ENCODE results near the gene MPPED1.

Gene MPPED1

DNA sequence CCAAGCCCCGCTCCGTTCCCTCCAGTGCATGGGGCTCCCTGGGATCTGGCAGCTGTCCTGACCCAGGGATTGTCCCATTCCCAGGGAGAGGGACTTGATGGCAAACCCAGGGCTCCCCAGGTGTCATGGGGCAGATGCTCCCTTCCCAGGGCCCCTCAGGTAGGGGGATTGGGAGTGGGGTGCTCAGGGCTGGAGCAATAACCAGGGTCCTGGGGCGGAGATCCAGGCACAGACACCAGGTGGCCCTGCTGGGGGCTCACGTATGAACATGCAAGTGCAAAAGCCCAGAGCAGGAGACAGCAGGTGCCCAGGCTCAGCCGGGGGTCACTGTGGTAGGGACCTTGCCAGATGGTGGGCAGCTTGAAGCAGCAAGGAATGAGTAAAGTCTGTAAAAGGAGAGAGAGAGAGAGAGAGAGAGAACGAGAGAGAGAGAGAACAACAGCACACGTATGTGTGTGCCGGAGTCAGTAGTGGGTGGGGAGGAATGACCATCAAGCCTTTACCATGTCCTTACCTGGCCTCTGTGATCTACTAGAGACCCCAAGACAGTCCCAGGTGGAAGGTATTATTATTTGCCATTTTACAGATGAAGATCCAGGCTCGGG lies 19.3 kb upstream of the MPPED1 start:
- DNase-seq (ENCODE audit: low read depth in 3 of 3, low spot score in 1 of 3), result no peak

DNA sequence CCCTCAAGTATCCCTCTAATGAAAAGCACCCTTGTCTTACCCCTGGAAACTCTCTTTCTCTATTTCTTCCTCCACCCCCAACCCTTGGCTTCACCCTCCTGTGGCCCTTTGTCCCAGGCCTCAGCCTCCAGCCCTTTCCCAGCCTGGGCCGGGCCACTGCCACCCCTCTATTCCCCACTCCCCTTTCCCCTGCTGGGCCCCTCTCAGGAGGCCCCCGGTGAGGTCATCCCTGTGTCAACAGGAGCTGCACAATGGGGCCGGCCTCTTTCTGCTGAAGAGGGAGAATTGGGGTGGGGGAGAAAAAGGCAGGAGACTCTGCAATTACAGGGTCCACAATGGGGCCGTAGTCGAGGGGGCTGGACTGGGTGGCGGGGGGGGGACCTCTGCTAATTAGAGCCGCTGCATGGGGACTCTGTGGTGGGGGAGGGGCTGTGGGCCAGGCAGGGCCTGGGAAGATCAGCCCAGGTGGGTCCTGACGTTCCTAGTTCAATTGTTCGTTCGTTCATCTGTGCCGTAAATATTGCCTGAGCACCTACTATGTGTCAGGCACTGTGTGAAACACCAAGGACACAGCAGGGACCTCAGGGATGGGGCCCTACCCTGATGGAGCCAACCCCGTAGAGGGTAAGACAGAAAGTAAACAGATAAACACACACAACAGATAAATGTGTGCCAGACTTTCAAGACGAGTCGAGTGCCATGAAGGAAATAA lies 18.5 kb upstream of the MPPED1 start:
- no peak for DNase-seq (ENCODE audit: low read depth in 3 of 3, low spot score in 1 of 3)

DNA sequence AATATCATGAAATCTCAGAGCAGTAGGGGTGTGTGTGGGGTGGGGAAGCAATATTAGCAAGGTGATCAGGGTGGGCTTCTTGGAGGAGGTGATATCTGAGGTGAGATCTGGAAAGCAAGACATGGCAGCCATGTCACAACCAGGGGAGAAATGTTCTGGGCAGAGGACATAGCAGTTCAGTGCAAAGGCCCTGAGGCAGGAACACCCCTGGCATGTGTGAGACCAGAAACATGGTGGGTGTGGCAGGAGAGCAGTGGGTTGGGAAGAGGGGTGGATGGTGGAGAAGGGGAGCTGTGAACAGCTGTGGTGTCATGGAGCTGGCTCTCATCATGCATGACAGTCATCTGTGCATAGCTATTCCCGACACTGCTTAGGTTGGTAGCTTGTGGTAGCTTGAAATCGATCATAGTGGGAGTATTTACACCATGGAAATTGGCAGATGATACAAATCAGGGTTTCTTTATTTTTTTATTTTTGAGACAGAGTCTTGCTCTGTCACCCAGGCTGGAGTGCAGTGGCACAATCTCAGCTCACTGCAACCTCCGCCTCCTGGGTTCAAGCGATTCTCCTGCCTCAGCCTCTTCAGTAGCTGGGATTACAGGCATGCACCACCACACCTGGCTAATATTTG lies 17.9 kb upstream of the MPPED1 start:
- no peak for DNase-seq (ENCODE audit: low read depth in 3 of 3, low spot score in 1 of 3)

DNA sequence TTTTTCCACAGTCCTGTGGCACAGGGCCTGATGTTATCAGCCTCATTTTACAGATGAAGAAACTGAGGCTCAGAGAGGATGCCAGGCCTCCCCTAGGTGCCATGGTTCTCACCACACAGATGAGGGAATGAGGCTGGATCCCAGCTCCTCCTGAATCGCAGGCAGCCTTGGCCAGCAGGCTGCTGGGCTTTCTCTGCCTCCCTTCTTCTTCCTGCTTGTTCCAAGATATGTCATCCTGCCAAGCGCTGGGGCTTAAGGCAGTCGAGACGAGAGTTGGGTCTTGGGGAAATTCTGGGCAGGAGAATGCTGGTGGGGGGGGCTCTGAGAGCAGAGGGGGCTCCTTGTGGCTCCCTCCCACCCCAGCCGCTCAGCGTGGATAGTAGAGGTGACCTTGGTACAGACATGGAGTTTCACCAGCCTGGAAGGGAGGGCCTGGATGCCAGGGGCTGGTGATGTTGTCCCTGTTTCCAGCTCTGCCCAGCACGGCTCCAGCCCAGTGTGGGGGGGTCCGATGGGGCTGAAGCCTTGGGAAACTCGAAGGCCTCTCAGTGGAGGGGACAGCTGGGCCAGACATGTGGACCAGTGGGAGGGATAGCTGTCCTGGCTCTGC lies 16.6 kb upstream of the MPPED1 start:
- DNase-seq (ENCODE audit: low read depth in 3 of 3, low spot score in 1 of 3), result no peak

DNA sequence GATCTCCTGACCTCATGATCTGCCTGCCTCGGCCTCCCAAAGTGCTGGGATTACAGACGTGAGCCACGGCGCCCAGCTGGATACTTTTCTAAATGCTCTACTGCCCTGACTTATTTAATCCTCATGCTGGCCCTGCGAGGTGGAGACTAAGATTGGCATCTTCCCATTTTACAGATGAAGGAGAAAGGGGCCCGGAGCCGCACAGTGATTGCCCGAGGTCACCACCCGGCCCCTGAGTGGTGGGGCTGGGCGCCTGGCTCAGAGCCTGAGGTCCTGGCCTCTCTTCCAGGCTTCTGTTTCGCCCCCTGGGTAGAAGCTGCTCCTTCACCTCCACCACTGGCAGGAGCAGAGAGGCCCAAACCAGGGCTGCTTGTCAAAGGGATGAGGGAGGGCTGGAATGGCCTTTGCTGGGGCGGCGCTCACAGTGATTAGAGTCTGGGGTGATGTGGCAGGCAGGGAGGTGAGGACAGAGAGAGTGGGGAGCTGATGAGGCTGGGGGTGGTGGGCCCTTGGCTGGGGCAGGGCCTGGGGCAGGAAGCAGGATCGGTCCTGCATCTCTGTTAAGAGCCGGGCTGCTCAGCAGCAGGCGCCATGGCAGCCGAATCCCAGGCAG lies 15.4 kb upstream of the MPPED1 start:
- DNase-seq (ENCODE audit: low read depth in 3 of 3, low spot score in 1 of 3), result no peak

DNA sequence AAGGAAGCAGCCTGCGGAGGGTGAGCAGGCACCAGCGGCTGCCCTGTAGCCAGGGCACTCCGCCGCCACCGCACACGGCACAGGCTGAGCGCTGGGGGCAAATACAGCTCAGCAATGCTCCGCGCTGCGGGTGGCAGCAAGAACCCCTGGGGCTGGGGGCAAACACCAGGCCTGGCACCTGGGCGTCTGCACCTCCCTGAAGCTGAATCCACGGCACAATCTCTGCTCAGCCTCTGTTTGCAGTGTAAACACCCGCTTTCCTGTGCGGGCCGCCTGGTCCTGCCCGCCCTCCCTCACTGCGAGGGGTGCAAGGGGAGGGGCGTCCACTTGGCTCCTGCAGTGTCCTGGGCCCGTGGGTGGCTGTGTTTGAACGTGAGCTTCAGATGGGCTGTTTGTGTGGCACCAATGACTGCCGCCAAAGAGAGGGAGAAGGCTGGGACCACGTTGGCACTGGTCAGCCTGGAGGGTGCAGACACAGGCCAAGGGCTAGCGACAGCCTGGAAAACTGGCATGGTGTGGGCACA lies 14.8 kb upstream of the MPPED1 start:
- no peak for DNase-seq (ENCODE audit: low read depth in 3 of 3, low spot score in 1 of 3)

DNA sequence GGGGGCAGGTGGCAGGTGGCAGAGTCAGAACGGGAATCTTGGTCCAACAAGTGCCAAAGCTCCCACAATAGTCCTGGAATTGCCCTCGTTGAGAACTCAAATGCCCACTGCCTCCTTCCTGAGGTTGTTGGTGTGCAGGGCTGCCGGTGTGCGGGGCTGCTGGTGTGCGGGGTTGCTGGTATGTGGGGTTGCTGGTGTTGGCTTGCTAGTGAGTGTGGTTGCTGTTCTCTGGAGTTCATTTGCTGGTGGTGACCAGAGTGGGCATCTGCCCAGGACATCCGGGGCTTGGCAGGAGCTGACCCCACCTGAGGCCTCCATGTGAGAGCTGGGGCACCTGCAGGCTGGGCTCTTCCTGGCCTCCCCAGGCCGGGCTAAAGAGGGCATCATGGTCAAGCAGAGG lies 14.0 kb upstream of the MPPED1 start:
- no peak for DNase-seq (ENCODE audit: low read depth in 3 of 3, low spot score in 1 of 3)

DNA sequence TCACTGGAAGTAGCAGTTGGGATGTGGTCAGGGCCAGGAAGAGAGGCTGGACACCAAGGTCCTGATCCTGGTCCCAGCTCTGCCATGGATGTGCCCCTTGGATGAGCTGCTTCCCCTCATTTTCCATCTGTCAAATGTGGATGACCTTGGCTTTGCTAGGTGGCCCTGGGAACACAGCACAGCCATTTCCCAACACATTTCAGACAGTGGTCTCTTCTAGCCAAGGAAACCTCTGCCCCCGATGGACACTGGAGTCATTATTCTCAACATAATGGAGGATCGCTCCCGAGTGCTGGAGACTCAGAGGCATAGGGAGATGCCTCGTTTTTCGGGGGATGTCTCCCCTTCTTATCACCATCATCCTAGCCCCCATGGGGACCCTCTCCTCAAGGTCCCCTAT lies 13.6 kb upstream of the MPPED1 start:
- no peak for DNase-seq (ENCODE audit: low read depth in 3 of 3, low spot score in 1 of 3)

DNA sequence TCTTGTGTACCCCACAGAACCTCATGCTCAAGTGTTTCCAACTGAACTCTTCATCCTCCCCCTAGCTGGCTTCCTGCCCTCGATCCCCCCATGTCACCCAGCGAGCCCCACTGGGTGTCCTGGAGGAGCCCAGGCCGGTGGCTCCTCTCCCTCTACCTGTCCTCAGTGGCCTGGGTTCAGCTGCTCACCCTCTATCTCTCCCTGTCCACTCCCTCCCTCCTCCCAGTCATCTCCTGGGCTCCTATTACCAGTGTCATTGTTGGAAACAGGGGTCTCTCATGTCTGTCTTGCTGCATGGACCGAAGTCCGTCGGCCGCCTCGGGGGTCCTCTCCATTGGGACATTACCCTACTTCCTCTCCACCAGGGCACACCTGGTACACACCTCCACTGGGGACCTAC lies 12.9 kb upstream of the MPPED1 start:
- DNase-seq (ENCODE audit: low read depth in 3 of 3, low spot score in 1 of 3), result no peak

DNA sequence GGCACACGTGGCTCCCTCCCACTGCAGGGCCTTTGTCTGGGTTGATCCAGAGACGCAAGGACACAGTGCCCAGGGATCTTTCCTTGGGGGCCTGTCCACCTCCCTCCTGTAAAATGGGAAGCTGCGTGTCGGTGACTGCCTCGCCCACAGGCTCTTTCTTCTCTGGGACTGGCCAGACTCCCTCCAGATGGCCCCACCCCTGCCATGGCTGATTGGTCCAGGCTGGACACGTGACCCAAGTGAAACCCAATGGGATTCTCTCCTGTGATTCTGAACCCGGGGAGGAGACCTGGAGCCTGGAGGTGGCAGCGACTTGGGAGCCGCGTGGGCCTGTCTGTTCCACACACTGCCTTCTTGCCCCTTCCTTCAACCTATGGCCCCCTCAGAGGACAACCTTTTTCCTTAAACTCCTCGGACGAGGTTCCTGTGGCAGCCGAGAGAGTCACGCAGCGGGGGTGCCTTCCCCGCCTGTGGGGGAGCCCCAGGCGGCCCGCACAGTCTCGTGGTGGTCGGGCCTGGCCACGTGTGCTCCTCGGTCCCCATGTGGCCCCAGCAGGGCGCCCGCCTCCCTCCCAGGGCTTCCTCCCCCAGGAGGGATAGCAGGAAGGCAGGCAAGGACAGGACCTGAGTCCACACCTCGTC lies 12.4 kb upstream of the MPPED1 start:
- no peak for DNase-seq (ENCODE audit: low read depth in 3 of 3, low spot score in 1 of 3)

DNA sequence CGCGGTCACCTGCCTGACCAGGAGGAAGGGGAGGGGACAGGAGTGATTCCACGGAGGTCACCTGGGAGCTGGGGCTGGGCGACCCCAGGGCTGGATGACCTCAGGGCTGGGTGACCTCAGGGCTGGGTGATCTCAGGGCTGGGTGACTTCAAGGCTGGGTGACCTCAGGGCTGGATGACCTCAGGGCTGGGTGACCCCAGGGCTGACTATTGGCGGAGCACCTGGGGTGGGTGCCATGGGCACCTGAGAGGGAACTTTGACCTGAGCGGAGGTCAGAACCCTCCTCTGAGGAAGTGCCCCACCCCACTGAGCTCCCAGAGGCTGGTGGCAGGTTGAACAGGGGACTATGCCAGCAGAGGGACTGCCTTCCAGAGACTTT lies 11.8 kb upstream of the MPPED1 start:
- DNase-seq (ENCODE audit: low read depth in 3 of 3, low spot score in 1 of 3), result no peak

DNA sequence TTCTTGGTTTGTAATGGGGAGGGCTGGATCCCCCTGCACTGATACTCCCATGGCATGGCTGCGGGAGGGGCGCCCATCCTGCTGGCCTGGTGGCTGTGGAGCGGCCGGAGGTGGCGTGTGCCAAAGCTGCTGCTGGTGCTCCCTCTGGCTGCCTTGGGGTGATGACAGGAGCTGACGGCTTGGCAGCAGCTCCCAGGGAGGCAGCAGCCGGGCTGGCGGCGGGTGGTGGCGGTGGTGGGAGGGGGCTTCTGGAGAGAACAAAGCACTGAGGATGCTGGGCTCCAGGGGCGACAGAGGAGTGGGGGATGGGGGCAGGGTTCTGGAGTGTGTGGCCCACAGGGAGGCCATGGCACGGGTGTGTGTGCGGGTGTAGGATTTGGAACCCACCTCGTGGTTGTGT lies 11.4 kb upstream of the MPPED1 start:
- DNase-seq (ENCODE audit: low read depth in 3 of 3, low spot score in 1 of 3), result no peak

DNA sequence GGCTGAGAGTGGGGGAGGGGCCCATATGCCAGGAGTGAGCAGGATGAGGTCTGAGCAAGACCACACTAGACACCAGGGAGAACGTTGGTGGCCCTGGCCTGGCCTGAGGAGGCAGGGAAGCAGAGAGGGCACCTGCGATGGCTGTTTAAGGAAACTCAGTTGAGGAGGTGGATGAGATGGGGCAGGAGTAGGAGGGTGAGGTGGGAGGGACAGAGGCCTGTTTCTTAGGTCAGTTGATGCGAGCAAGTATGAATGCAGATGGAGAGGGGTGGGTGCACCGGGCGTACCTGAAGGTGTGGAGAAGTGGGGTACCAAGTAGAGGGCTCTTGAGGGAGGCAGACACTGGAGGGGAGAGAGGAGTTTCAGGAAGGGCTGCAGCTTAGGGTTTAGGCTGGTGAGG lies 10.6 kb upstream of the MPPED1 start:
- no peak for DNase-seq (ENCODE audit: low read depth in 3 of 3, low spot score in 1 of 3)

DNA sequence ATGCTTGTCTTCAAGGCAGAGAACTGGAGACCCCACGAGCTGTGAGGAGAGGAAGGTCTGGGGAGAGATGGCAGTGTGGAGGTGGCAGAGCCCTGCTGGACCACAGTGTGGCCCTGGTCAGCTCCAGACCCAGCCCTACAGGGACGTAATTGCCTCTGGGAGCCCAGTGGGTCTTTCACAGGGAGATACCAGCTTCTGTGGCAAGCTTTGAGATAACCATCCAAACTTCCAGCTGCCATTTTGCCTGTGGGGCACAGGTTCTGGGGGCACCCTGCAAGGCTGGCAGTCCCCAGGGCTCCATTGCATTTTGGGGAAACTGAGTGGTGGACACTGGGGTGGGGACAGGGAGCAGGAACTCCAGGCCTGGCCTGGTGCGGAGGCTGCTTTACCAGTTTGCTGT lies 10.2 kb upstream of the MPPED1 start:
- no peak for DNase-seq (ENCODE audit: low read depth in 3 of 3, low spot score in 1 of 3)

DNA sequence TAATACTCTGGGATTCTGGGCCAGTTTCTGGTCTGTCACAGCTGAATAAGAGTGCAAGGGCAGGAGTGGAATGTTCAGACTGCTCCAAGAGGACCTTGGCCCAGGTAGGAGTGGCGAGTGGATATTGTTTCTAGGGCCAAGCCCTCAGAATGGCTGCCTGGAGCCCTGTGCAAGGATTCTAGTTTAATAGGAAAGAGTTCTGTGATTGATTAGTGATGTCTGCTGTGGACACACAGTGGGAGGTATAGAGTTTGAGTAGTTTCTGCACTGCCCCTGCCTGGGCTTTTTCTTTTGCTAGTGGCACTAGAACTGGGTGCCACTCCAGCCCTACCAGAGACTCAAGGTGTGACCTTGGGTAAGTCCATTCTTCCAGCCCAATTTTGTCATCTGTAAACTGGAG lies 9.7 kb upstream of the MPPED1 start:
- DNase-seq (ENCODE audit: low read depth in 3 of 3, low spot score in 1 of 3), result no peak

DNA sequence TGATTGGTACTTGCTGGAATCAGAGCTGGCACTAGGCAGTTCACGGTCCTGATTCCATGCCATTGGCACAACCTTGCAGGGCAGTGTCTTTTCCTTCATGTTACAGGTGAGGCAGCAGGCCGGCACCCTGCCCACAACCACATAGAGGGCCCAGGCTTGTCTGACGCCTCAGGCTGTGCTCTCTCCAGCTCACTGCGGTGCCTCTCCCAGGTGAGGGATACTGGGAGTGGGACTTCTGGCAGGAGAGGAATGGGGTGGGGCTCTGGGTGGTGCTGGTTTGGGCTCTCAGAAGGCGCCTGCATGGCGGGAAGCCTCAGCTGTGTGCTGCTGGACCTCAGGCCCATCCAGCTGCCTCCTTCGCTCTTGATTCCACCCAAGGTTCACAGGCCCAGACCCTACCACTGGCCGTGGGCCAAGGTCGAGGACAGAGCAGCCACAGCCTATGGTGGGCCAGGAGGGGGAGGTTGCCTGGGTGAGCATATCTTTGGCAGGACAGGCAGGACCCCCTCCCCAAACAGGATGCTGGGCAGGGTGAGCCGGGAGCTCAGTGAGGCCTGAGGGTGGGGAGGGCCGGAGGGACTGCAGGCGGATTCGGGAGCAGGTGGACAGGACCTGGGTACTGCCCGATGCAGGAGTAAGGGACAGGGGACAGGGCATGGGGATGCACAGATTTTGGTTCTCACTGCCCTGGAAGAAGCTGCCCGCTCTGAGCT lies 7.0 kb upstream of the MPPED1 start:
- no peak for DNase-seq (ENCODE audit: low read depth in 3 of 3, low spot score in 1 of 3)

DNA sequence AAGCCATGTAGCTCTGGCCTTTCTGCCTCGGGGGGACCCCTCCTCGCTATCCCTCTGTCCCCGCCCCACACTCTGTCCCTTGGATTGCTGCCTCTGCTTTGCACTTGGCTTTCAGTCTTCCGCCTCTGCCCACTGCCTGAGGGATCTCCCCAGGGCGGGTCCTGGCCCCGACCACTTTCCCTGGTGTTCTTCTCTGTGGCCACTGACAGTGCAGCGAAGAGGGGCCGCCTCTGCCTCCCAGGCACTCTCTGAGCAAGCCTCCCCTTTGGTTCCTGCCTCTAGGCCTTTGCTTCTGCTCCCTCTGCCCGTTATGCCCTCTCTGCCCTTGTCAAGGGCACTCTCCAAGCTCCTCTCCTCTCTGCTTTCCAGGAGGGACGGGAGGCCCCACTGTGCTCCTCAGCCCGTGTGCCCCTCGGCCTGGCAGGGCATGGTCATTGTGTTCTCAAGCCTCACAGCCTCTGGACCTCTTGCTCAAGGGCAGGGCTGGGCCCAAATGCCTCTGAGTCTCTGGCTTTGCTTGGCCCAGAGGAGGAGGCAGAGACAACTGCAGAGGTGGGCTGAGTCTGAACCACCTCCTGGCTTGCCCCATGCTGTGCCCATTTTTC lies 5.5 kb upstream of the MPPED1 start:
- no peak for DNase-seq (ENCODE audit: low read depth in 3 of 3, low spot score in 1 of 3)

DNA sequence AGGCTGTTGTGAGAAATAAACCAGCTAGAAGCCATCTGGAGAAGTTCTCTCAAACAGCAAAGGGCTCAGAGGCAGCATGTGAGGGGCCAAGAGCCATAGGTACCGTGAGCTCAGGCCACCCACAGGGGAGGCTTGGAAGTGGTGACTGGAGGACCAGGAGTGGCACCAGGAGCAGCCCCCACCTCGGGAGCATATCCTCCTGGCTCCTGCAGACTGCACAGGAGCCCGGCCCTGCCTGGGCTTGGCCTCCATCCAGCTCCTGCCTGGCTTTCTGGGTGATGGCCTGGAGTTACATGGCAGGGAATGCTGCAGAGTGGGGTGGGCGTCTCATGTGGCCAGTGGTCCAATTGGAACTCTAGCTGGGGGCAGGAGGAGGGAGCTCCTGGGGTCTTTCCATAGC lies 4.2 kb upstream of the MPPED1 start:
- DNase-seq (ENCODE audit: low read depth in 3 of 3, low spot score in 1 of 3), result no peak

DNA sequence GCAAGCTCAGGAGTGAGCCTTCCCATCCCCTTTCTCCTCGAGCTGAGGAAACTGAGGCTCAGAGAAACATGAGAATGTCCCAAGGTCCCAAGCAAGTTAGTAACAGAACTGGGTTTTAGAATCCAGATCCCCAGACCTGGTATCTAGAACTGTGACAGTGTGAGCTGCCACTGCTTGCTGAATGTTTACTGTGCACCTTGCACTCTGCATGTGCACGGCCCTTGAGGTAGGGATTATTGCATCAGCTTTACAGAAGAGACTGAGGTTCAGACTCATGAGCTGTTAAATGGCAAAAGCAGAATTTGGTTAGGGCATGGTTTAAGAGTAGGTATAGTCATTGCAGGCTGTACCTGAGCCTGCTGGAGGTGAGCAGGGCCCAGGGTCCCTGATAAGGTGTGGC lies 3.8 kb upstream of the MPPED1 start:
- no peak for DNase-seq (ENCODE audit: low read depth in 3 of 3, low spot score in 1 of 3)

DNA sequence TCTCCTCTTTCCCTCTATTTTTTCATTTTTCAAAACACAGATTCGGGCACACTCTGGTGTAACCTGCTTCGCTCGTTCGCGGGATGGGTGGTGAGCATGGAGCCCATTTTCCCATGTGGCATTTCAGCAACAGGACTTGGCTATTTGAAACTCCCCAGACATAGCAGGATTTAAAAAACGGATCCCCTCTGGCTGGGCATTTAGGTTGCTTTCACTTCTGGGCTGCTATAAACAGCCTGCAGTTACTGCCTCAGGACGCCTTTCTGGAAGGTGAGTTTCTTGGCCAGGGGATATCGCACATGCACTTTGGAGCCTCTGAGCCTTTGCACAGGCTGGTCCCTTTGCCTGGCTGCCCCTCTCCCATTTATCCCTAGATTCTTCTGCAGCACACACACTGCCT lies 2.8 kb upstream of the MPPED1 start:
- no peak for DNase-seq (ENCODE audit: low read depth in 3 of 3, low spot score in 1 of 3)

All from stimulated activated CD4-positive, alpha-beta T cell treated with anti-CD3 and anti-CD28 coated beads, TNF-alpha, amount 100 ng/mL, for 1 hour (primary cell).